Coronary artery (tissue), 2 donors: ENCODE measurements around the gene SCT.

Experiments used
- DNase-seq: peaks from one replicate; pipeline ENCODE4 v3.0.0-alpha.2; 2017; ENCODE audit warnings: low spot score
- H3K27ac ChIP-seq, 2 donors: fragments of 200-600 bp; sonication (generic); one replicate each; pipeline ENCODE4 v1.5.1; 2016 to 2019
- H3K4me3 ChIP-seq: fragments of 200-600 bp; sonication (generic); 2 replicates; pipeline ENCODE4 v1.5.1; 2016; ENCODE audit warnings: mild to moderate bottlenecking, moderate library complexity
- TF ChIP-seq, protein P1 (sequence below): fragments of 200-600 bp; sonication (generic); IDR thresholded peaks from one replicate; pipeline ENCODE4 v1.5.1; 2019; ENCODE audit warnings: antibody characterized with exemption

The SCT gene

DNA sequence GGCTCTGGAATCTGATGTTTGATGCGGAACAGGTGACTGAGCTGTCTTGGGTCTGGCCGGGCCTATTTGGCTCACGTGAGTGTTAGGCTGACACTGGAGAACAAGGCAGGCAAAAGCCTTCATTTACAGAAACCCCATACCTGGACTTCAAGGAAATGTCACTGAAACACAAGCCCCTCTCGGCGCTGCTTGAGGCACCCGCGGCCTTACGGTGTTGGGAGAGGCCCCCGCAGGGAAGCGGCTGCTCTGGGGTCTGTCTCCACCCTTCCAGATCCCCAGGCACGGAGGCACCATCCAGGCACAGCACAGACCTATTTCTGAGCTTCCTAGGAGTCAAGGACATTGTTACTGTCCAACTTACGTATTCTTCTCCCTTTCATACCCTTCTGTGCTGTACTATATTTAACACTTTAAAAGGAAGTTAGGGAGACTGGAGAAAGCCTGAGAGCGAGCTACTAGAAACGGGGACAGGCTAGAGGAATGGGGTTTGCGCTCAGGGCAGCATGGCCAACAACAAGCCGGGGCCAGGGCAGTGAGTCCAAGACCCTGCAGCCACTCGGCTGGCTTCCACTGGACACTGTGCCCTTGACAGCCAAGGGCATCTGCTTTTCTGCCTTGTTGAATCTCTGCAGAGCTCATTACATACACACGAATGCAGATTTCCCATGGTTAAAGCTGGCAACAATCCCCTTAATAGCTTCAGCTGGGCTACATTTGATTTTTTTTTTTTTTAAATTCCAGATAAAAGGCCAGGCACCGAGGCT is 33.9 kb upstream of the SCT start:
- DNase-seq: no peak

DNA sequence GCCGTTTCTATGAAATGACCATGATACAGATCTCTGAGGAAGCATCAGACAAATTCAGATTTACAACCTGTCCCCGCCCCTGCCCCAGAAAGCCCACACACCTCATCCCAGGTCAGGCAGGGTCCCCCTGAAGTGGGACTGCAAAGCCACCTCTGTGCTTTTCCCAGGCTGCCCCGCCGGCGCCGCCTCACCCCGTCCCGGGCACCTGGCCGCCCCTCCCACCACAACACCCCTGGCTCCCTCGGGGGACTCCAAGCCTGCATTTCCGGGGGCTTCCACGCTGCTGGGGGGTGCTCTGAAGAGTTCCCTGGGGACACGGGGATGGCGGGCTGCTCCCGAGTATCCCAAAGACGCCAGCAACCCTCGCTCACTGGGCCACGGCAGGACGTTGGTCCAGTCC is 33.3 kb upstream of the SCT start:
- H3K27ac ChIP-seq: no peak overlapping the region
- TF ChIP-seq, protein P1, sequence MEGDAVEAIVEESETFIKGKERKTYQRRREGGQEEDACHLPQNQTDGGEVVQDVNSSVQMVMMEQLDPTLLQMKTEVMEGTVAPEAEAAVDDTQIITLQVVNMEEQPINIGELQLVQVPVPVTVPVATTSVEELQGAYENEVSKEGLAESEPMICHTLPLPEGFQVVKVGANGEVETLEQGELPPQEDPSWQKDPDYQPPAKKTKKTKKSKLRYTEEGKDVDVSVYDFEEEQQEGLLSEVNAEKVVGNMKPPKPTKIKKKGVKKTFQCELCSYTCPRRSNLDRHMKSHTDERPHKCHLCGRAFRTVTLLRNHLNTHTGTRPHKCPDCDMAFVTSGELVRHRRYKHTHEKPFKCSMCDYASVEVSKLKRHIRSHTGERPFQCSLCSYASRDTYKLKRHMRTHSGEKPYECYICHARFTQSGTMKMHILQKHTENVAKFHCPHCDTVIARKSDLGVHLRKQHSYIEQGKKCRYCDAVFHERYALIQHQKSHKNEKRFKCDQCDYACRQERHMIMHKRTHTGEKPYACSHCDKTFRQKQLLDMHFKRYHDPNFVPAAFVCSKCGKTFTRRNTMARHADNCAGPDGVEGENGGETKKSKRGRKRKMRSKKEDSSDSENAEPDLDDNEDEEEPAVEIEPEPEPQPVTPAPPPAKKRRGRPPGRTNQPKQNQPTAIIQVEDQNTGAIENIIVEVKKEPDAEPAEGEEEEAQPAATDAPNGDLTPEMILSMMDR: no peak
- no peak overlapping the region for H3K4me3 ChIP-seq
- no peak for DNase-seq

More for the DNA sequence above, 33.9 kb upstream of the SCT start:
- H3K4me3 ChIP-seq: no peak overlapping the region
- TF ChIP-seq, protein P1: no peak
- no peak overlapping the region for H3K27ac ChIP-seq

DNA sequence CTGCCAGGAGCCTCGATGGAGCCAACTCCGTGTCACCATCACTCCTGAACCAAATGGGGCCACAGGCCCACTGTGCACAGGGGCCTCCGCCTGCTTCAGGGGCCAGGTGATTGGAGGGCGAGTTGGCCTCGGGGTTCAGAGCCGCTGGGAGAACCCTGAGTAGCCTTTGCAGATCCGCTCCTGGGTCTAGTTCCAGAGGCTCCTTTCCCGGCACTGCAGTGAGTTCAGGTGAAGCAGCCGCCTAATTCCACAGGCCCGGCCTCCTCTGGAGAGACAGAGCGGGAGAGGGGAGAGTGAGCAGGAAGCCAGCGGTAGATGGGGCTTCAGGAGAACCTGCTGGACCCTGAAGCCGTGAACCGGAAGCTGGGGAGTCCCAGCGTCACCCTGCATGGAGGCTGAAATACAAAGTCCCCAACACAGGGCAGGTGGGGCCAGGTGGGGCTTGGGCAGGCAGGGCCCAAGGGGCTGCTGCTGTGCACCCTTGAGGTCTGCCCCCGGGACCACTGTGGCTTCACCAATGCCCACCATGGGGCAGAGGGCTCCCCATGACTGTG is 32.6 kb upstream of the SCT start:
- DNase-seq: no peak
- Histone ChIP-seq H3K27ac (no peak overlapping the region), H3K4me3 (no peak overlapping the region)
- TF ChIP-seq, protein P1: no peak

DNA sequence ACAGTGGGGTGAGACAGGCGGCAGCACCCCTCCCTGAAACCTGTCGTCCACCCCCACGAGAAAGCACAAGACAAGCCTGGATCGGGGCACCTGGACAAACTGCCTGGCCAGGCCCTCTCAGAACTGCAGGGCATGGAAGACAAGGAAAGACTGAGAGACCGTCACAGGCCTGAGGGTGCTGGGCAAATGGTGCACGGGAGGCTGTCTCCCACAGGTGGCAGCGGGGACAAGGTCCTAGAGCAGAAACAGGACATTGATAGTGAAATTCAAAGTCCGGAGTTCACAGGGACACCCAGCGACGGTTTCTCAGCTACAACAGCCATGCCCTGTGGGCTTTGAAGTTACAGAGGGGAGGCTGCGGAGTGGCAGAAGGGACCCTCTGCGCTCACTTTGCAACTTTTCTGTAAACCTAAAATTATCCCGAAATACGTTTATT is 30.7 kb upstream of the SCT start:
- H3K27ac ChIP-seq: no peak overlapping the region
- TF ChIP-seq, protein P1: no peak
- DNase-seq: no peak
- no peak overlapping the region for H3K4me3 ChIP-seq

DNA sequence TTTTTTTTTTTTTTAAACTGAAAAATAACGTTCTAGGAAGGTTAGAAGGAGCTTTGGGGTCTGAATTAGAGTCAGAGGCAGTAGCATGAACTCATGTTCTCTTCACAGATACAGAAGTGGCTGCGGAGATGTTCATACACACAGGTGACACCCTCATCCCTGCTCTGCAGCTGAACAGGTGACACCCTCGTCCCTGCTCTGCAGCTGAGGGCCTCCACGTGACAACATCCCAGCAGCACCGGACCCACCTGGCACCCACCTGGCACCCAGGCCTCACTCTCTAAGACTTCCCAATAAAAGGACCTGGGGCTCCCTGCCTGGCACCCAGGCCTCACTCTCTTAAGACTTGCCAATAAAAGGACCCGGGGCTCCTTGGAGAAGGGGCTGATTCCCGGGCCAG is 29.9 kb upstream of the SCT start:
- no peak for DNase-seq
- Histone ChIP-seq H3K4me3 (no peak overlapping the region), H3K27ac (no peak overlapping the region)
- TF ChIP-seq, protein P1: no peak

DNA sequence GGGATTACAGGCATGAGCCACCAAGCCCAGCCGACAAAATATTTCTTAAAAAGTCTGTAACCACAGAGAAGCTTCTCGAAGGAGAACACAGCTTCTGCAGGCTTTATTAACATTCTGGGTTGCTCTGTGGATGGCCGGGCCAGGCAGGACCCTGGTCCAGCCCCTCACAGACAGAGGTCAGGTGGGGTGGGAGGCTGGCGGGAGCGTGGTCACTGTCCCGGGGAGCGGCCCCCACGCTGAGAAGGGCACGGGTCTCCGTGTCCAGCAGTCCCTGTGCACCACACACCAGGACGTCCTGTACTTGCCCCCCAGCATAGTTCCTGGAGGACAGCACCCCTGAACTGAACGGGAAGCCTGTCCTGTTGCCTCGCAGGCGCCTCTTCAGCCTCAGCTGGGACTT is 29.4 kb upstream of the SCT start:
- Histone ChIP-seq H3K27ac (no peak overlapping the region), H3K4me3 (no peak overlapping the region)
- TF ChIP-seq, protein P1: no peak

More for the DNA sequence above, 29.4 kb upstream of the SCT start:
- no peak for DNase-seq
